ENCODE data around the gene HEPACAM.

GRCh38 chr11:124951341-124951740, 15.5 kb upstream of the HEPACAM start:
- TF ChIP-seq POLR2A (IDR thresholded peaks at IDR 0.05; ENCODE audit: low read length) (no peak), GATA1 (IDR thresholded peaks at IDR 0.05; ENCODE audit: low read depth, low read length) (no peak)
